Measurements from ENCODE around the gene TP53TG3. TPM values are rescaled to one million over a fixed set of nuclear protein-coding genes. Genes with fewer than 3 reads are reported as not detected.
"Not testable (repeated sequence)": the region's sequence is repeated elsewhere in the genome, so short reads cannot be mapped to it uniquely, and the experiment has no call there.

Gene TP53TG3
- total and polyA plus RNA-seq, 2 of the 13 experiments (the other 11 are each of a cell fraction or from before 2014, with no cell fraction given), result not detected

DNA sequence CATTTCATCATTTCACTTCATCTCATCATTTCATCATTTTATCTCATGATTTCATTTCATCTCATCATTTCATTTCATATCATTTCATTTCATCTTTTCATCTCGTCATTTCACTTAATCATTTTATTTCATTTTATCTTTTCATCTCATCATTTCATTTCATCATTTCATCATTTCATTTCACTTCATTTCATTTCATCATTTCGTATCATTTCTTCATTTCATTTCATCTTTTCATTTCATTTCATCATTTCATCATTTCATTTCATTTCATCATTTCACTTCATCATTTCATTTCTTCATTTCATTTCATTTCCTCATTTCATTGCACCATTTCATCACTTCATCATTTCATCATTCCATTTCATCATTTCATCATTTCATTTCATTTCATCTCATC, 29.8 kb downstream of the TP53TG3 start:
- H3K9ac ChIP-seq (ENCODE audit: insufficient read depth, low read depth, low read length); in situ Hi-C loops (cut with HindIII; ENCODE audit: extremely low pct_ligation_motif_present, low pct_unique_long_range_greater_than_20kb); H3K36me3 ChIP-seq (replicated peaks in 1 of 2; ENCODE audit: control insufficient read depth in 1 of 2, insufficient read depth in 2 of 2, low read length in 2 of 2); H3K4me1 ChIP-seq (ENCODE audit: insufficient read depth, low read length); H3K4me3 ChIP-seq (replicated peaks in 1 of 3; ENCODE audit: insufficient read depth in 1 of 3, low read depth in 2 of 3, low read length in 3 of 3); ATAC-seq; H3K4me2 ChIP-seq (ENCODE audit: low read depth, low read length); POLR2A ChIA-PET; H3K79me2 ChIP-seq (ENCODE audit: insufficient read depth, low read length); H3K27me3 ChIP-seq (ENCODE audit: control insufficient read depth in 1 of 2, insufficient read depth in 2 of 2, low read length in 2 of 2); H2AFZ ChIP-seq (ENCODE audit: low read length); BruUV-seq (replicated peaks); H3K27ac ChIP-seq (ENCODE audit: extremely low read length, insufficient read depth, low read length); H3K9me3 ChIP-seq (ENCODE audit: low read length); intact Hi-C loops (cut with micrococcal nuclease; ENCODE audit: unreplicated experiment); DNase-seq (ENCODE audit: low spot score); CTCF ChIA-PET (ENCODE audit: low intra/inter-chr PET ratio, low total read pairs); H4K20me1 ChIP-seq (ENCODE audit: insufficient read depth, low read length); FAIRE-seq; TF ChIP-seq ATF7 (CRISPR knock-in tag; IDR thresholded peaks at IDR 0.05): not testable (repeated sequence)
- 1% methylated on average over 2 of the region's 2 CpGs for WGBS (ENCODE audit: low lambda C conversion rate)
- TF ChIP-seq ZNF24 (IDR thresholded peaks at IDR 0.05) (peak; percentile 85; the same call in 1 of the 2 replicates), ATF7 (IDR thresholded peaks at IDR 0.05) (peak; percentile 54)

DNA sequence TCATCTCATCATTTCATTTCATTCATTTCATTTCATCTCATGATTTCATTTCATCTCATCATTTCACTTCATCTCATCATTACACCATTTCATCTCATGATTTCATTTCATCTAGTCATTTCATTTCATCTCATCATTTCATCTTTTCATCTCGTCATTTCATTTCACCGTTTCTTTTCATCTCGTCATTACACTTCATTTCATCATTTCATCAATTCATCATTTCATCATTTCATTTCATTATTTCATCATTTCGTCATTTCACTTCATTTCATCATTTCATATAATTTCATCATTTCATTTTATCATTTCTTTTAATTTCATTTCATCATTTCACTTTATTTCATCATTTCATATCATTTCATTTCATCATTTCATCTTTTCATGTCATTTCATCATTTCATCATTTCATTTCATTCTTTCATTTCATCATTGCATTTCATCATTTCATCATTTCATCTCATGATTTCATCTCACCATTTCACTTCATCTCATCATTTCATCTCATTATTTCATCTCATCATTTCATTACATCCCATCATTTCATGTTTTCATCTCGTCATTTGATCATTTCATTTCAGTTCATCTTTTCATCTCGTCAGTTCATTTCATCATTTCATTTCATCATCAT, 30.6 kb downstream of the TP53TG3 start:
- POLR2A ChIA-PET; ATAC-seq; CTCF ChIA-PET (ENCODE audit: low intra/inter-chr PET ratio, low total read pairs); H3K79me2 ChIP-seq (ENCODE audit: insufficient read depth, low read length); H3K27me3 ChIP-seq (ENCODE audit: control insufficient read depth in 1 of 2, insufficient read depth in 2 of 2, low read length in 2 of 2); H3K4me1 ChIP-seq (ENCODE audit: insufficient read depth, low read length); BruUV-seq (replicated peaks); H3K36me3 ChIP-seq (replicated peaks in 1 of 2; ENCODE audit: control insufficient read depth in 1 of 2, insufficient read depth in 2 of 2, low read length in 2 of 2); H3K9ac ChIP-seq (ENCODE audit: insufficient read depth, low read depth, low read length); H4K20me1 ChIP-seq (ENCODE audit: insufficient read depth, low read length); H3K27ac ChIP-seq (ENCODE audit: extremely low read length, insufficient read depth, low read length); intact Hi-C loops (cut with micrococcal nuclease; ENCODE audit: unreplicated experiment); in situ Hi-C loops (cut with HindIII; ENCODE audit: extremely low pct_ligation_motif_present, low pct_unique_long_range_greater_than_20kb); FAIRE-seq; H3K9me3 ChIP-seq (ENCODE audit: low read length); H2AFZ ChIP-seq (ENCODE audit: low read length); H3K4me2 ChIP-seq (ENCODE audit: low read depth, low read length); H3K4me3 ChIP-seq (replicated peaks in 1 of 3; ENCODE audit: insufficient read depth in 1 of 3, low read depth in 2 of 3, low read length in 3 of 3); DNase-seq (ENCODE audit: low spot score); TF ChIP-seq CREB1, ATF7 (CRISPR knock-in tag; IDR thresholded peaks at IDR 0.05): not testable (repeated sequence)
- TF ChIP-seq ZNF24 (IDR thresholded peaks at IDR 0.05) (peak; percentile 62; the same call in 1 of the 2 replicates), CREB1 (IDR thresholded peaks at IDR 0.05) (peak; percentile 72), ATF7 (IDR thresholded peaks at IDR 0.05) (peak; percentile 93), CEBPB (IDR thresholded peaks at IDR 0.05; ENCODE audit: borderline replicate concordance, low read depth, low read length) (peak; percentile 19; the same call in 1 of the 2 replicates)
- WGBS (ENCODE audit: low lambda C conversion rate), result 8% methylated on average over 6 of the region's 6 CpGs
